ENCODE results near the gene MYO15B.

- TF ChIP-seq GABPA (IDR thresholded peaks at IDR 0.05; ENCODE audit: low read depth) = no peak
- no peak for TF ChIP-seq CTCF (IDR thresholded peaks at IDR 0.05; ENCODE audit: insufficient read depth, low read length)
- no peak for TF ChIP-seq POLR2AphosphoS5 (IDR thresholded peaks at IDR 0.05; ENCODE audit: low read depth)
- no peak for TF ChIP-seq REST (IDR thresholded peaks at IDR 0.05; ENCODE audit: insufficient replicate concordance, low read depth)
Measured at GRCh38 chr17:75650874-75651273, 63.3 kb downstream of the MYO15B start.
